BE2C (cell line): Measurements from ENCODE around the gene KAZALD1.

Experiments used
- DNase-seq: peaks from one replicate; pipeline ENCODE4 v3.0.0-alpha.2; 2020
- H3K27me3 ChIP-seq: fragments of 250-450 bp; sonication (Bioruptor Pico); 2 replicates; pipeline ENCODE4 v1.5.1; 2020; ENCODE audit warnings: mild to moderate bottlenecking
- H3K36me3 ChIP-seq: fragments of 250-450 bp; sonication (Bioruptor Pico); 2 replicates; pipeline ENCODE4 v1.5.1; 2020; ENCODE audit warnings: mild to moderate bottlenecking
- H3K4me1 ChIP-seq: fragments of 250-450 bp; sonication (Bioruptor Pico); 2 replicates; pipeline ENCODE4 v1.5.1; 2020
- H3K4me3 ChIP-seq: 2 replicates; pipeline ENCODE4 v1.5.1; 2011; ENCODE audit warnings: low read depth, low read length
- H3K9me3 ChIP-seq: fragments of 250-450 bp; sonication (Bioruptor Pico); 2 replicates; pipeline ENCODE4 v1.5.1; 2020
- TF ChIP-seq, protein P1 (sequence below): IDR thresholded peaks from 2 replicates; pipeline ENCODE4 v1.5.1; 2012; ENCODE audit warnings: mild to moderate bottlenecking, low read depth, low read length

KAZALD1 gene

DNA sequence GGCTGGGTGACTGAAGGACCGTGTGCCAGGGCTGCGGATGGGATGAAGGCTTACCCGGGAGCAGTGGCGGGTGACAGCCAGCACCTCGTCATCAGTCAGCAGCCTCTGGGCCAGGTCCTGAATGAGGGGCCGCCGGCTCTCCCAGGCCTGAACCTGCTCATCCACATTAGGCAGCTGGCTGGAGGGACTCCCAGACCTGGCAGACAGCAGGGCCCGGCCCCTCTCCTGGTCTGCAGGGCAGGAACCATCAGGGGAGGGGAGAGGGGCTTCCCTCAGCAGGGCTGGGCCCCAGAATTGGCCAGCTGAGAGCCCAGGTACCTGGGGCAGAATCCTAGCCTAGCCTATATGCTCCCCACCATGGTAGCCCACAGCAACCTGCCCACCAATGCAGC, 46.2 kb upstream of the KAZALD1 start:
- Histone ChIP-seq H3K4me1 (peaks cover 8% of the 10 kb centered on the region), H3K9me3 (no peaks in the 10 kb centered on the region), H3K27me3 (no peaks in the 10 kb centered on the region), H3K4me3 (no peak overlapping the region), H3K36me3 (no peaks in the 10 kb centered on the region)
- TF ChIP-seq, protein P1, sequence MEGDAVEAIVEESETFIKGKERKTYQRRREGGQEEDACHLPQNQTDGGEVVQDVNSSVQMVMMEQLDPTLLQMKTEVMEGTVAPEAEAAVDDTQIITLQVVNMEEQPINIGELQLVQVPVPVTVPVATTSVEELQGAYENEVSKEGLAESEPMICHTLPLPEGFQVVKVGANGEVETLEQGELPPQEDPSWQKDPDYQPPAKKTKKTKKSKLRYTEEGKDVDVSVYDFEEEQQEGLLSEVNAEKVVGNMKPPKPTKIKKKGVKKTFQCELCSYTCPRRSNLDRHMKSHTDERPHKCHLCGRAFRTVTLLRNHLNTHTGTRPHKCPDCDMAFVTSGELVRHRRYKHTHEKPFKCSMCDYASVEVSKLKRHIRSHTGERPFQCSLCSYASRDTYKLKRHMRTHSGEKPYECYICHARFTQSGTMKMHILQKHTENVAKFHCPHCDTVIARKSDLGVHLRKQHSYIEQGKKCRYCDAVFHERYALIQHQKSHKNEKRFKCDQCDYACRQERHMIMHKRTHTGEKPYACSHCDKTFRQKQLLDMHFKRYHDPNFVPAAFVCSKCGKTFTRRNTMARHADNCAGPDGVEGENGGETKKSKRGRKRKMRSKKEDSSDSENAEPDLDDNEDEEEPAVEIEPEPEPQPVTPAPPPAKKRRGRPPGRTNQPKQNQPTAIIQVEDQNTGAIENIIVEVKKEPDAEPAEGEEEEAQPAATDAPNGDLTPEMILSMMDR: no peak
- no peak for DNase-seq

DNA sequence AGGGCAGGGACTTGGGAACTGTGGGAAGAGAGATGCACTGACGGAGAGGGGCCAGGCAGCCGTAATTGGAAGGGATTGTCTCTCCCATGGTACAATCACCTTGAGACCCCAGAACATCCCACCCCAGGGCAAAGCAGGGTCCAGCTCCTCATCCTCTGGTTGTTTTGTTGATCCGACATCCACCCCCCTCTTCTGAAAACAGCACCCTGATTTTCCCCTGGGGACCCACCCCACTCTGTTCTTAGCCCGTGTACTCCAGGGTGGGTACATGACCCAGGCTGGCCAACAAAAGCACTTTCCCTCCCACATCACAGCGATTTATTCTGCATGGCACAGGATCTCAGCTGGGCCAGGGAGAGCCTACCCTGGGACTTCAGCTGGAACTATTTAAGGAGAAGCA, 45.0 kb upstream of the KAZALD1 start:
- TF ChIP-seq, protein P1: no peak
- no peaks in the 10 kb centered on the region for H3K27me3 ChIP-seq

DNA sequence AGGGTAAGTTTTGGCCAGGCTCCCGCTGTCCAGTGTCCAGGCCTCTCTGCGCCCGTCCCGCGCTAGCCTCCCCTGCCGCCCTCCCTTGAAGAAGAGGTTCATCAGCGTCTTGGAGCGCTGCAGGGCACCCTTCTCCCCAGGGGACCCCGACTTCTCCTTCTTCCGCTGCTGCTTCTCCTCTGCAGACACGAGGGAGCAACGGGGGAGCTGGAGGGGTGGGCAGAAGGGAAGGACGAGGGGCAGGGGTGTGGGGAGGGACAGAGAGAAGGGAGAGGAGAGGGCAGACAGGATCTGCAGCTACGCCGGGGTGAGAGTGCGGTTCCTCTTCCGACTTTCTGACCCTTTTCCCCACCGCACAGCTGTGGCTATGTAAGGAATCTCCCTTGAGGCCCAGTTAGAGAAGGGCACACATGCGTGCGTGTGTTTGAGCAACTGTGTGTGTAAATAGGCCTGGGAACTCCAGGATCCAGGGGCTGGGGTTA, 43.6 kb upstream of the KAZALD1 start:
- Histone ChIP-seq H3K27me3 (no peaks in the 10 kb centered on the region), H3K4me3 (no peak overlapping the region), H3K4me1 (peaks cover 6% of the 10 kb centered on the region), H3K36me3 (no peaks in the 10 kb centered on the region), H3K9me3 (no peaks in the 10 kb centered on the region)
- no peak for DNase-seq
- TF ChIP-seq, protein P1: no peak

More for the DNA sequence above, 45.0 kb upstream of the KAZALD1 start:
- Histone ChIP-seq H3K36me3 (no peaks in the 10 kb centered on the region), H3K4me3 (no peak overlapping the region), H3K4me1 (peaks cover 8% of the 10 kb centered on the region), H3K9me3 (no peaks in the 10 kb centered on the region)
- no peak for DNase-seq

DNA sequence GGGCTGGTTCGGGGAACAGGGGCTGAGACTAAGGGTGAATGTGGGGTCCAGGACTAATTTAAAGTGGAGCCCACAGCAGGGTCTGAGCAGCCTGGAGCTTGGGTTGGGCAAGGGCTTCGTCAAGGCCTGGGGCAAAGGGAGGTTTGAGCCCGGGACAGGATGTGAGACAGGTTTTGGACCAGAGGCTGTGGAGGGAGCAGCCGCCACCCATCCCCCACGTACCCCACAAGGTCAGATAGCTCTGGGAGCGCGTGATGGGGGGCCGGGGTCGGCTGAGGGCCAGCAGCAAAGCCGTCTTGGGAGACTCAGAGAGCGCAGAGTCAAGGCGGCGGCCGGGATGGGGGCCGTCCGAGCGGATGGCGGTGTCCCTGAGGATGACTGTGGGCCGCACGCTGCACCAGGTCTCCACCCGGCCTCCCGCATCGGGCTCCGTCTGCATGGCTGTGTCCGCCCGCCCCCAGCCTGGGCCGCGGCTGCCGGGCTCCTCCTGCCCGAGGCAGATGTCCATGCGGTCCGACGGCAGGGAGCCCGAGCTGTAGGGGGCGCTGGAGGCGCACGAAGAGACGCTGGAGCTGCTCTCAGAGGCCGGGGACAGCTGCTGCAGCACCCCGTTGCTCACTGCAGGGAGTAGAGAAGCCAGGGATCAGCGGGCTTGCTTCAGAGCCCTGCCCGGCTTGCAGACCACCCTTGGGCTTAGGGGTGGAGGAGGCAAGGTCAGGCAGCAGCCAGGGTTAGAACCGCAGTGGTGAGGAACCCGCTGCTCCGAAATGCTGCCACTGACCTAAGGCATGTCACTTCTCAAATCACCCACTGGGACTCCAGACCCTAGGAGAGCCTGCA, 43.0 kb upstream of the KAZALD1 start:
- no peak overlapping the region for H3K4me3 ChIP-seq
- no peaks in the 10 kb centered on the region for H3K36me3 ChIP-seq
- no peaks in the 10 kb centered on the region for H3K9me3 ChIP-seq
- DNase-seq: peak; percentile 93
- no peaks in the 10 kb centered on the region for H3K27me3 ChIP-seq
- peaks cover 3% of the 10 kb centered on the region; the same call in 1 of the 2 replicates for H3K4me1 ChIP-seq
- TF ChIP-seq, protein P1: peak; percentile 76

DNA sequence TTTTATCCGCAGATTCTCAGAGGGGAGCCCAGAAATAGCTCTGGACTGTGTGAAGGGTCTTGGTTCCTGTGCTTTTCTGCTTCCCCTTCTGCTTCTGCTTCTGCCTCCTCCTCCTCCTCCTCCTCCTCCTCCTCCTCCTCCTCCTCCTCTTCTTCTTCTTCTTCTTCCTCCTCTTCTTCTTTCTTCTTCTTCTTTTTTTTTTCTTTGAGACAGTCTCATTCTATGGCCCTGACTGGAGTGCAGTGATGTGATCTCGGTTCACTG, 42.4 kb upstream of the KAZALD1 start:
- Histone ChIP-seq H3K9me3 (no peaks in the 10 kb centered on the region), H3K27me3 (no peaks in the 10 kb centered on the region), H3K36me3 (no peaks in the 10 kb centered on the region), H3K4me3 (no peak overlapping the region), H3K4me1 (peaks cover 3% of the 10 kb centered on the region; the same call in 1 of the 2 replicates)
- DNase-seq: no peak
- TF ChIP-seq, protein P1: no peak

DNA sequence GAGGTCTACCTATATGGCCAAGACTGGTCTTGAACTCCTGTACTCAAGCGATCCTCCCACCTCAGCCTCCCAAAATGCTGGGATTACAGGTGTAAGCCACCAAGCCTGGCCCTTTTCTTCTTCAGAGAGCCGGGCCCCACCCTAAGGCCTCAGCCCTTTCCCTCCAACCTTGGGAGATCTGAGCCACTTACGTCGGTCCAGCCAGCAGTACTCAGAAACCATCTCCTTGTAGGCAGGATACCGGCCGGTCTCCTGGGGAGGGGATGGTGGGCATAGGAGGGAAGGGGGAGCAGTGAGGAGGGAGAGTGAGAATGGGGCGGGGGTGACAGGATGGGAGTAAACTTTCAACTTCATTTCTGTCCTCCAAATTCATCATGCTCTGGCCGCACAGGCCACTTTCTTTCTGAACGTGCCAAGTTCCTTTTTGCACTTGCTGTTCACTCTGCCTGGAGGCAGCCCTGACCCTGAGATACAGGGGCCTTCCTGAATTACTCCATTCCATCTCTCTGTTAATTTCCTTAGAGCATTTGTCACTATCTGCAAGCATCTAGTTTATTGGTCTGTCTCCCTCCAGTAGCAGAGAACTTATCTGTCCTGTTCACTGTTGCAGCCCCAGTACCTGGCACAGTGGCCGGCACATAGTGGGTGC, 41.2 kb upstream of the KAZALD1 start:
- no peaks in the 10 kb centered on the region for H3K9me3 ChIP-seq
- H3K27me3 ChIP-seq: no peaks in the 10 kb centered on the region
- DNase-seq: no peak
- peaks cover 3% of the 10 kb centered on the region; the same call in 1 of the 2 replicates for H3K4me1 ChIP-seq
- TF ChIP-seq, protein P1: no peak
- no peak overlapping the region for H3K4me3 ChIP-seq
- H3K36me3 ChIP-seq: no peaks in the 10 kb centered on the region
